ENCODE measurements around the gene SVEP1. TPM values are rescaled to one million over a fixed set of nuclear protein-coding genes. Genes with fewer than 3 reads are reported as not detected.

SVEP1 gene
- polyA plus RNA-seq, 1 of the 3 experiments (the other 2 are of a cell fraction) = 0.10 TPM

GRCh38 chr9:110456681-110457080, 122.9 kb downstream of the SVEP1 start:
- no peak overlapping the region for H2AFZ ChIP-seq (ENCODE audit: low read depth)
- TF ChIP-seq RFX5 (IDR thresholded peaks at IDR 0.05; ENCODE audit: low read length) (no peak), MXI1 (IDR thresholded peaks at IDR 0.05; ENCODE audit: low read depth, low read length) (no peak), NRF1 (IDR thresholded peaks at IDR 0.05; ENCODE audit: low read depth, low read length) (no peak), FOXJ3 (CRISPR knock-in tag; IDR thresholded peaks at IDR 0.05) (no peak), RXRA (IDR thresholded peaks at IDR 0.05; ENCODE audit: borderline replicate concordance, low read depth) (no peak), MEF2A (IDR thresholded peaks at IDR 0.05; ENCODE audit: borderline replicate concordance, low read depth) (no peak), SIN3A (IDR thresholded peaks at IDR 0.05; ENCODE audit: borderline replicate concordance, low read depth, low read length) (no peak), RAD21 (IDR thresholded peaks at IDR 0.05; ENCODE audit: low read length) (no peak), ELF1 (IDR thresholded peaks at IDR 0.05) (no peak), RCOR1 (IDR thresholded peaks at IDR 0.05; ENCODE audit: low read length) (no peak), EZH2phosphoT487 (IDR thresholded peaks at IDR 0.05; ENCODE audit: borderline replicate concordance, low read depth) (no peak), TEAD4 (IDR thresholded peaks at IDR 0.05; ENCODE audit: borderline replicate concordance, insufficient read depth) (no peak), YY1 (IDR thresholded peaks at IDR 0.05; ENCODE audit: low read depth) (no peak), TCF12 (IDR thresholded peaks at IDR 0.05) (no peak), GABPA (IDR thresholded peaks at IDR 0.05; ENCODE audit: low read depth) (no peak), TAF1 (IDR thresholded peaks at IDR 0.05; ENCODE audit: borderline replicate concordance, low read depth, low read length) (no peak)
- TF ChIP-seq, protein P1, sequence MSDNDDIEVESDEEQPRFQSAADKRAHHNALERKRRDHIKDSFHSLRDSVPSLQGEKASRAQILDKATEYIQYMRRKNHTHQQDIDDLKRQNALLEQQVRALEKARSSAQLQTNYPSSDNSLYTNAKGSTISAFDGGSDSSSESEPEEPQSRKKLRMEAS (IDR thresholded peaks at IDR 0.05; ENCODE audit: low read depth) = no peak
- TF ChIP-seq, protein P2, sequence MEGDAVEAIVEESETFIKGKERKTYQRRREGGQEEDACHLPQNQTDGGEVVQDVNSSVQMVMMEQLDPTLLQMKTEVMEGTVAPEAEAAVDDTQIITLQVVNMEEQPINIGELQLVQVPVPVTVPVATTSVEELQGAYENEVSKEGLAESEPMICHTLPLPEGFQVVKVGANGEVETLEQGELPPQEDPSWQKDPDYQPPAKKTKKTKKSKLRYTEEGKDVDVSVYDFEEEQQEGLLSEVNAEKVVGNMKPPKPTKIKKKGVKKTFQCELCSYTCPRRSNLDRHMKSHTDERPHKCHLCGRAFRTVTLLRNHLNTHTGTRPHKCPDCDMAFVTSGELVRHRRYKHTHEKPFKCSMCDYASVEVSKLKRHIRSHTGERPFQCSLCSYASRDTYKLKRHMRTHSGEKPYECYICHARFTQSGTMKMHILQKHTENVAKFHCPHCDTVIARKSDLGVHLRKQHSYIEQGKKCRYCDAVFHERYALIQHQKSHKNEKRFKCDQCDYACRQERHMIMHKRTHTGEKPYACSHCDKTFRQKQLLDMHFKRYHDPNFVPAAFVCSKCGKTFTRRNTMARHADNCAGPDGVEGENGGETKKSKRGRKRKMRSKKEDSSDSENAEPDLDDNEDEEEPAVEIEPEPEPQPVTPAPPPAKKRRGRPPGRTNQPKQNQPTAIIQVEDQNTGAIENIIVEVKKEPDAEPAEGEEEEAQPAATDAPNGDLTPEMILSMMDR (IDR thresholded peaks at IDR 0.05) = no peak
- TF ChIP-seq, protein P3, sequence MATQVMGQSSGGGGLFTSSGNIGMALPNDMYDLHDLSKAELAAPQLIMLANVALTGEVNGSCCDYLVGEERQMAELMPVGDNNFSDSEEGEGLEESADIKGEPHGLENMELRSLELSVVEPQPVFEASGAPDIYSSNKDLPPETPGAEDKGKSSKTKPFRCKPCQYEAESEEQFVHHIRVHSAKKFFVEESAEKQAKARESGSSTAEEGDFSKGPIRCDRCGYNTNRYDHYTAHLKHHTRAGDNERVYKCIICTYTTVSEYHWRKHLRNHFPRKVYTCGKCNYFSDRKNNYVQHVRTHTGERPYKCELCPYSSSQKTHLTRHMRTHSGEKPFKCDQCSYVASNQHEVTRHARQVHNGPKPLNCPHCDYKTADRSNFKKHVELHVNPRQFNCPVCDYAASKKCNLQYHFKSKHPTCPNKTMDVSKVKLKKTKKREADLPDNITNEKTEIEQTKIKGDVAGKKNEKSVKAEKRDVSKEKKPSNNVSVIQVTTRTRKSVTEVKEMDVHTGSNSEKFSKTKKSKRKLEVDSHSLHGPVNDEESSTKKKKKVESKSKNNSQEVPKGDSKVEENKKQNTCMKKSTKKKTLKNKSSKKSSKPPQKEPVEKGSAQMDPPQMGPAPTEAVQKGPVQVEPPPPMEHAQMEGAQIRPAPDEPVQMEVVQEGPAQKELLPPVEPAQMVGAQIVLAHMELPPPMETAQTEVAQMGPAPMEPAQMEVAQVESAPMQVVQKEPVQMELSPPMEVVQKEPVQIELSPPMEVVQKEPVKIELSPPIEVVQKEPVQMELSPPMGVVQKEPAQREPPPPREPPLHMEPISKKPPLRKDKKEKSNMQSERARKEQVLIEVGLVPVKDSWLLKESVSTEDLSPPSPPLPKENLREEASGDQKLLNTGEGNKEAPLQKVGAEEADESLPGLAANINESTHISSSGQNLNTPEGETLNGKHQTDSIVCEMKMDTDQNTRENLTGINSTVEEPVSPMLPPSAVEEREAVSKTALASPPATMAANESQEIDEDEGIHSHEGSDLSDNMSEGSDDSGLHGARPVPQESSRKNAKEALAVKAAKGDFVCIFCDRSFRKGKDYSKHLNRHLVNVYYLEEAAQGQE (IDR thresholded peaks at IDR 0.05; ENCODE audit: low read depth, low read length) = no peak
- no peak for DNase-seq
- peaks cover 2% of the 10 kb centered on the region; the same call in 1 of the 2 replicates for H3K9me2 ChIP-seq
- no peaks in the 10 kb centered on the region for H3K27me3 ChIP-seq (ENCODE audit: insufficient read depth)
- H3K79me2 ChIP-seq (ENCODE audit: insufficient read depth) = no peaks in the 10 kb centered on the region
- no peaks in the 10 kb centered on the region for H3F3A ChIP-seq (replicated peaks; ENCODE audit: insufficient read depth)
- no peak overlapping the region for H3K27ac ChIP-seq (ENCODE audit: low read depth in 2 of 2, low read length in 1 of 2)
- no peaks in the 10 kb centered on the region for H3K36me3 ChIP-seq (replicated peaks in 1 of 2; ENCODE audit: control insufficient read depth in 1 of 2, insufficient read depth in 2 of 2, low read length in 1 of 2)
- POLR2A ChIA-PET = no interaction called here
- H3K9me3 ChIP-seq = no peaks in the 10 kb centered on the region
- H3K4me1 ChIP-seq (ENCODE audit: control insufficient read depth in 1 of 2, insufficient read depth in 2 of 2, low read depth in 1 of 2, low read length in 1 of 2) = no peaks in the 10 kb centered on the region
- no peak overlapping the region for H3K9ac ChIP-seq
- WGBS (ENCODE audit: low lambda C conversion rate) = 2% methylated on average over 1 of the region's 1 CpG
- no peaks in the 10 kb centered on the region for H4K20me1 ChIP-seq (ENCODE audit: insufficient read depth)
- no peak overlapping the region for H3K4me3 ChIP-seq (ENCODE audit: low read depth in 2 of 2, low read length in 1 of 2)
- H3K4me2 ChIP-seq = no peak overlapping the region
- CTCF ChIA-PET = no interaction called here

Measured in SK-N-SH (cell line).